Measurements from ENCODE around the gene TRIM73.
A peak's percentile ranks its signal among the peaks of the same experiment; 100 is the strongest.
"Not testable (repeated sequence)": the region's sequence is repeated elsewhere in the genome, so short reads cannot be mapped to it uniquely, and the experiment has no call there.

The TRIM73 gene

DNA sequence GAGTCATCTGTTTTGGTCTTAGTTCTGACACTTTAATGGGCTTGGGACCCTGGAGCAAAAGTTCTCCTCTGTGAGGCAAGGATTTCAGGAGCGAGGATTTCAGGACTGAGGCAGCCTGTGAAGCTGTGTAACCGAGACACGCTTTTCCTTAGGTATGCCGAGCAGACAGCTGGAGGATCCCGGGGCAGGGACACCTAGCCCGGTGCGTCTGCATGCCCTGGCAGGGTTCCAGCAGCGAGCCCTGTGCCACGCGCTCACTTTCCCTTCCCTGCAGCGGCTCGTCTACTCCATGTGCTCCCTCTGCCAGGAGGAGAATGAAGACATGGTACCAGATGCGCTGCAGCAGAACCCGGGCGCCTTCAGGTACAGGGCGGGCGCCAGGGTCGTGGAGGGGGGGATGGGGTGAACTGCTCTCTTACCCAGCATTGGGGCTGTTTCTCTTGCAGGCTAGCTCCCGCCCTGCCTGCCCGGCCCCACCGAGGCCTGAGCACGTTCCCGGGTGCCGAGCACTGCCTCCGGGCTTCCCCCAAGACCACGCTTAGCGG is 20.5 kb downstream of the TRIM73 start:
- peak; percentile 55 for DNase-seq

DNA sequence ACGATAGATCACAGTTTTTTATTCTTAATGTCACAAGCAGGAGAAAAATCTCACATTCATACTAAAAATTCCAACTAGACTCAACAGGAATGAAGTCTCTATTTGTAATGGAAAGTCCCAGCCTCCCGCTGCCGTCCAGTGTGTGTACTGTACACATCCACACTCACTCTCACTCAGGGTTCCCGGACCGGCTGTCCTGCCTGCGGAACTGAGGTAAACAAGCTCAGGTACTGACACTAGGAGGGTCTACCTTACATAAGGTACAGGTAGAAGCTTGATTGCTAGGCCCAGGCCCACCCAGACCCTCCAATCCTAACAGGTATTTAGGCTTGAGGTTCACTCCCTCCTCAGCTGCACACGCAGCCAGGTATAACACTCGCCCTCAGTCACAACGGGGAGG is 21.4 kb downstream of the TRIM73 start:
- DNase-seq, result peak; percentile 56

DNA sequence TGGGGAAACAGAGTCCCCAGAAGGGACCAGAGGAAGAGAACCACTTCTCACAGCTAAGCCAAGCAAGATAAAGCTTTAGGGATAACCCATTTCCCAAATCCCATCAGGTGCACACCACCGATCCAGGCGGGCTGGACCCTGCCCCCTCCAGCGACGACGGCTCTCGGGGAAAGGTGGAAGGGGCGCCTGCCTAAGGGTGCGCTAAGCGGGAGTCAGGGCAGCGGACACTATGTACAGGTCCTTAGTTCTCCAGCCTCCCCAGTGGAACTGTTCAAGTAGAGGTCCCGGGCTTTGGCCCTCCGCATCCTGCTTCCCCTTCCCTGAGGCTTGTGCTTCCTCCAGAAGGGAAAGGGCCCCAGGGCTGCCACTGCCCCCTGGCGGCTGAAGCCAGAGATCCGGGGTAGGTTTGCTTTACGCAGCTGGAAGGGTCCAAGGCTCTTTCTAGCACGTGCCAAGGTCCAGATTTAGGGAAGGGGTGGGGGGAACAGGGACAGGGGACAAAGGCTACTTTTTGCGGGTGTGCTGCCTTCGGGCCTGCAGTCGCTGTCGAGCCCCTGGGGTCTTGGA is 22.9 kb downstream of the TRIM73 start:
- DNase-seq, result peak; percentile 53

DNA sequence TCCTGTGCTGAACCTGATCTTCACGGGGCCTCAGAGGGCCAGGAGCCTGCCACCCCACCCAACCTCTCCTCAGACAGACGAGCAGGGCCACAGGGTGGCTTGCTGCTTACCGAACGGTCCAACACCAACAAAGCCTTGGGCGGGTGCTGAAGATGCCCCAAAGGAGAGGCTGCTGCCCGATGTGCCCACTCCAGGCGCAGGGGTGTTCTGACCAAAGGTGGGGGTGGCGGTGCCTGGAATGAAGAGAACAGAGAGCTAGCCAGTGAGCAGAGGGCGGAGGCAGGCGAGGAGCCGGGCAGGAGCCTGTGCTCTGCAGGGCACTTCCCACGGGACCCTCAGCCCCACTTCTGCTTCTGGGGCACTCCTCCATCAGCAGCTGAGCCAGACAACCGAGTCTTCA is 23.8 kb downstream of the TRIM73 start:
- DNase-seq, result peak; percentile 55

DNA sequence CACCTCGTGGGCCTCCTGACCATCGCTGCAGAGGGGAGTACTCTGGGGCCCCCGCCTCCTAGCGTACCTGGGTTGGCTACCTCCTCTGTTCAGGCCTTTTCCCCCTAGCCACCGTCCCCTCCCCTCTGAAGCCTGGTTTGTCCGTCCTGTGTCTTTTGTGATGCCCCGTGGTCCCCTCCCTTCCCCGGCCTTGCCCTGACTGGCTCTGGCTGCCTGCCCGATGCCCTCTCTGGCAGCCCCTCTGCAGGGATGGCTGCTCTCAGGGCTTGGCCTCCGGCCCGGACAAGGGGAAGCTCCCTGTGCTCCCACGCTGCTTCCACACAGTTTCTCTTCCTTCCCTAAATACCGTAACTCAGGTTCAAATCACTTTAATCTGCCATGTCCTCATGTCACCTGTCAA is 24.3 kb downstream of the TRIM73 start:
- peak; percentile 43 for DNase-seq

DNA sequence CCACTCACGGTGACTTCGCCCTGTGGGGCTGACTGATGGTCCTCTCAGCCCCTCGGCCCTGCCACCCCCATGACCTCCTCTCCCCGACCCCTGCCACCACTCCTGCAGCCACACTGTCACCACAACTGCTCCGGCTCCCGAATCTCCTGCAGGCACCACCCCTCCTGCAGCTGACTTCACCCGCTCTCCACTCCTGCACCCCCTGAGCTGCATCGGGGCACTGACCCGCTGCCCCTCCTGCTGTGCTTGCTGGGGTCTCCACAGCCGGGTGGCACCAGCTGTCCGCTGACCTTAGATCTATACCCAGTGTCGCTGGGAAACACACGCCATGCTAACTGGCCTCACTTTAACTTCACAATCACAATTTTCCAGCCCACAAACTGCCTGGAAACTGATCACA is 24.7 kb downstream of the TRIM73 start:
- peak; percentile 45 for DNase-seq

DNA sequence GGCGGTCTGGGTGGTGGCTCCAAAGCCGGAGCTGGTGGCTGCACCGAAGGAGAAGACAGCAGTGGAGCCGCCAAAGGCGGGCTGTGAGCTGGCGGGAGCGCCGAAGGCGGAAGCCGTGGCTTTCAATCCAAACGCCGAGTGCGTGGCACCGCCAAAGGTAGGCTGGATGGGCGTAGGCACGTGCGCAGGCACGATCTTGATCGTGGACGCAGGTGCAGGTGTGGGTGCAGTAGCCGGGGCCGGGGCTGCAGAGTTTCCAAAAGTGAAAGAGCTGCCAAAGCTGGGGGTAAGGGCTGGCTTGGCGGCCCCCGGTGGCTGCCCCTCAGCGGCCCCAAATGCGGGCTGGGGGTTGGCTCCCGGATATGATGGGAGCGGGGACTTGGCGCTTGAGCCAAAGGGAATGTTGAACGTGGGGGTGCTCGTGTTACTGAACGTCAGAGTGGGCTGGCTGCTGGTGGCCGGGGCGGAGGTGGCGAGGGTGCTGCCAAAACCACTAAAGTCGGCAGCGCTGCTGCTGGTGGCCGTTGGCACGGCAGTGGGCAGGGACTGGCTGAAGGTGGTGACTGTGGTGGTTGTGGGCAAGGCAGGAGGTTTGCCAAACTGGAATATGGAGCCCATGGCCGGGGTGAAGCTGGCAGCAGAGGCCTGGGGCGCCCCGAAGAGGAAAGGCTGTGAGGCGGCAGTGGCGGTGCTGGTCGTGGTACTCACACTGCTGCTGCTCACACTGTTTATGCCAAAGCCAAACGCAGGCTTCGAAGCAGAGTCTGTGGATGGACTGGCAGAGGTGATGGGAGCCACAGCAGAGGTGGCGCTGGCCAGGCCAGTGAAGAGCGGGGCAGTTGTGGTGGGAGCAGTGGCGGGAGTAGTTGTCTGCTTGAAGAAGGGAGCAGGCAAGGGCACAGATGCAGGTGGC is 26.6 kb downstream of the TRIM73 start:
- DNase-seq, result peak; percentile 57

DNA sequence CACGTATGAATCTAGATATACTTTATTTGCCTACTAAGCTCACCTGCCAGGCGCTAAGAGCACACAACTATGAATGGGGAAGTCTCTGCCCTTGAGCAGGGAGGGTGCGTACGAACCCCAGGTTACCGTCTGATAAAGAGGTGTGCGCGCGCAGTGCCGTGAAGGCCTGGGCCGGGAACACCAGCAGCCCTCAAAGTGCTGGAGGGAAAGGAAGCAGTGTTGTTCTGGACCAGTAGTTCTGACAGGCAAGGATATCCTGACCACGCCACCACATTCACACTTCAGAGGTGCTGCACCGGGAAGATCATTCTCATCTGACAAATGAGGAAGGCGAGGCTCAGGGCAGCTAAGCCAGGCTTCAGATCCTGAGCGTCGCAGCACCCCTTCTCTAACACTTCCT is 28.1 kb downstream of the TRIM73 start:
- DNase-seq, result not testable (repeated sequence)

DNA sequence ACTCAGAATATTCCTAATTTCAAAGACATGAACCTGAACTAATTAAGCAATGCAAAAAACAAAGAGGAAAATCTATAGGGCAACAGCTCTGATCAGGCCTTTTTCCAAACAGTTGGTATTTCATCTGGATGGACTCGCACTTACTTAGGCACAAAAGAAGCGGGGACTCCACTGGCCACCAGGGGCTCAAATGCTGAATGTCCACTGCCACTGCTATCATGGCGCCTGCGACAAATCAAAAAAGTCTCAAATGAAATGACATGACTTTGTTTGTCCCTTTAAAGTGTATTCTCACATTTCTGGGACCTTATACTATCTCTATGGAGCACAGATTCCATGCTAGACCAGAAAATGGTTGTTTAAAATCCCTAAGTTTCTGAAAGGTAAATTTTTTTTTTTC is 43.6 kb downstream of the TRIM73 start:
- not testable (repeated sequence) for DNase-seq

DNA sequence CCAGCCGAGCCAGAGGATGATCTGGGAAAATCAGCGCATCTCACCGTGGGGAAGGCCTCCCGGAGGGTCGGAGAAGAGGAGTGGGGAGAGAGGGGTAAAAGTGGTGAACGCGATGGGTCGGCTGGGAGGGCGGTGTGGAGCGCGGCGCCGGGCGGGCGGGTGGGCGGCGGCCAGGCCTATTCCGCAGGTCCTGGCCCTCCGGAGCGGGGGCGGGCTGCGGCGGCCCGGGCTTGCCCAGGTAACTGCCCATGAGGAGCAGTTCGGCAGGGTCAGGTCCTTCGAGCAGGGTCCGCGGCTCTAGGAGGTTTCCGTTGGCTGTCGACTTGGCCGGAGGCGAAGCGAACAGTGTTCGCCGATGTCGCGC is 46.7 kb downstream of the TRIM73 start:
- DNase-seq, result not testable (repeated sequence)

DNA sequence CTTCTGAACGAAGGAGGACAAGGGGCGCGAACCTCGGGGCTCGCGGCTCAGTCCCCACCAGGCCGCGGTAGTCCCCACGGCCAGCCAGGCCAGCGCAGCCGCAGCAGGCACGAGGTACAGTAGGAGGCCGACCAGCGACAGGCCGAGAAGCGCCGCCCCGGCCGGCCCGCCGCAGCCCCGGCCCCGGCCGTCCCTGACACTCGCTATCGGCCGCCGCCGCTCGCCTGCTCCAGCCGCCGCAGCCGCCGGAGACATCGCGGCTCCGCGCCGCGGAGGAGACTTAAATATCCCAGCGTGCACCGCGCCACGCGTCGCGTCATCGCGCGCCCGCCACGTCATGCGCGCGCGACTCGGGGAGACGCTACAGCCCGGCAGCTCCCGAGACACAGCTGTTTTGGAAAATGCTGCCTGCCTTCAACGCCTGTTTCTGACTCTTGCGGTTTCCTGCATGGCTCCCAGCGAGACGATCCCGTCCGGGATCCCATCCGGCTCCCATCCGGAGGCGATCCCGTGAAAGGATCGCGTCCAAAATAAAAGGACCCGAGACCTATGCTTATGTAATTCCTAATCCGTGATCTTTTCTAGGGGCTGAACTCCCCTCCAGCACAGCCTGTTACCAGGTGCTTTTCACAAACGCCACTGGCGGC is 47.2 kb downstream of the TRIM73 start:
- peak; percentile 80 for DNase-seq

DNA sequence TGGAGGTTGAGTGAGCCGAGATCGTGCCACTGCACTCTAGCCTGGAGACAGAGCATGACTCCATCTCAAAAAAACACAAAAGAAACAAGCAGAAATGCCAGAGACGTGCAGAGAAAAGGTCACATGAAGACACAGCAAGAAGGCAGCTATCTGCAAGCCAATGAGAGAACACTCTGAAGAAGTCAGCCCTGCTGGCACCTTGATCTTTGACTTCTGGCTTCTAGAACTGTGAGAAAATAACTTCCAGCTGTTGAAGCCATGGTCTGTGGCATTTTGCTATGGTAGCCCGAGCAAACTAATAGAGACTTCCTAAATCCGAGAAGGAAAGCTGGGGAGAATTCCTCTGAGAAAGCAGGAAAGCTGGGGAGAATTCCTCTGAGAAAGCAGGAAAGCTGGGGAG is 54.5 kb downstream of the TRIM73 start:
- not testable (repeated sequence) for DNase-seq

DNA sequence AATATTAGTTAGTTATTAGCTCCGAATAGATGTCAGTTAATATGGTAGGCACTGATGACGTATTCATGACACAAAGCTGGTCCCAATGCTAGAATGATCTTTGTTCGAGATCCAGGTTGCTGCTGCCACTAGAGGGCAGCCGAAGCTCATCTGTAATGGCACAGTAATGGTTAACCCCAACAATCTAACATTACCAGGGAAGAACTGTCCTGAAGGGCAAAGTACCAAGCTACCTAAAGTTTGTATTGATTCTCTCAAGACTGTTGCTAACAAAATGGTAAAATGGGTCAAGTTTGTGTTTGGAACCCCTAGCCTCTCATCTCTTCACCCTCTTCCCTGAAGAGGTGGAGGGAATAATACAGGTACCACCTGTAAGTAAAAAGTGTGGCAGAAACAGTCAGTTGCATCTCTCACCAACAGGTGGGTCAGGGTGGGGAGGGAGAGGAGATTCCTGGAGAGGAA is 57.1 kb downstream of the TRIM73 start:
- not testable (repeated sequence) for DNase-seq
